Adrenal gland (tissue), 12 donors: Measurements from ENCODE around the gene CAMTA1. TPM values are rescaled to one million over a fixed set of nuclear protein-coding genes. Genes with fewer than 3 reads are reported as not detected.
A peak's percentile ranks its signal among the peaks of the same experiment; 100 is the strongest.

ENCODE experiments used
- DNase-seq, 7 donors: peaks; one replicate each; pipeline ENCODE4 v3.0.0-alpha.2; 2019 to 2020
- H3K27ac ChIP-seq, 5 donors: fragments of 200-600 bp; sonication (generic) in 4 of 5; 1 replicate in 3 of 5; 2 replicates in 2 of 5; pipeline versions ENCODE4 v1.5.1 to v1.8.0; 2016 to 2020; ENCODE audit warnings: mild to moderate bottlenecking in 1 of 5
- H3K27me3 ChIP-seq: fragments of 200-600 bp; 2 replicates; pipeline ENCODE4 v1.8.0; 2021
- H3K36me3 ChIP-seq, 2 donors: fragments of 200-600 bp; replicated peaks in 1 of 2; 1 replicate in 1 of 2; 2 replicates in 1 of 2; pipeline versions ENCODE4 v1.5.1 to v1.8.0; 2018 to 2022
- H3K4me1 ChIP-seq, 2 donors: fragments of 200-600 bp; replicated peaks in 1 of 2; 1 replicate in 1 of 2; 2 replicates in 1 of 2; pipeline versions ENCODE4 v1.5.1 to v1.8.0; 2018 to 2021
- H3K4me3 ChIP-seq, 4 donors: fragments of 200-600 bp; sonication (generic) in 3 of 4; one replicate each; pipeline ENCODE4 v1.5.1; 2016 to 2018
- H3K9me3 ChIP-seq, 3 donors: fragments of 200-600 bp; sonication (generic) in 1 of 3; replicated peaks in 1 of 3; 1 replicate in 2 of 3; 2 replicates in 1 of 3; pipeline versions ENCODE4 v1.5.1 to v1.8.0; 2016 to 2021
- CTCF ChIP-seq, 6 experiments: fragments of 450-650 bp in 4 of 6; fragments of 200-600 bp in 2 of 6; sonication (generic) in 1 of 6; IDR thresholded peaks; 1 replicate in 5 of 6; 2 replicates in 1 of 6; pipeline versions ENCODE4 v1.5.1 to v1.8.0; 2016 to 2021; ENCODE audit warnings: antibody characterized with exemption in 6 of 6, mild to moderate bottlenecking in 2 of 6, moderate library complexity in 1 of 6
- POLR2A ChIP-seq, 2 donors: fragments of 450-650 bp; IDR thresholded peaks; one replicate each; pipeline ENCODE4 v1.6.1; 2017; ENCODE audit warnings: antibody characterized with exemption in 2 of 2, mild to moderate bottlenecking in 2 of 2, moderate library complexity in 1 of 2
- WGBS, 4 donors: extraction: QIAGEN DNeasy Blood & Tissue Kit in 2 of 4; methylation state at CpG; one replicate each; pipeline versions ENCODE4 v1.1.5 to v1.1.7; 2013 to 2017; 5-methylcytosine and 5-hydroxymethylcytosine counted together
- intact Hi-C, 2 donors: fragments of 100-400 bp; cut with DNase I; formaldehyde crosslinking; loops; one replicate each; pipeline versions ENCODE4 v1.14.1 to v1.15.0; 2022 to 2023
- polyA plus RNA-seq, 3 donors: library from polyadenylated mRNA; stranded (reverse); fragments of 200-250 nt in 2 of 3; fragments of 350-450 nt in 1 of 3; fragmentation: Illumina TruSeq in 1 of 3; extraction: RNeasy Lipid Tissue Mini Kit (QIAGEN cat#74804) in 1 of 3; gene quantifications; one replicate each; pipeline ENCODE4 v1.2.3, GENCODE V29; 2013 to 2014
- total RNA-seq, 9 donors: library from RNA; depleted of rRNA in 4 of 9; stranded (reverse); fragments of >200 nt in 4 of 9; fragments of 120-200 nt in 1 of 9; fragmentation: NEBNext Ultra II Directional in 1 of 9; extraction: Animal tissue kit (Norgen Biotek cat#: 25700) in 1 of 9; gene quantifications; one replicate each; pipeline versions ENCODE4 v1.1.0 to v1.2.4, GENCODE V29; 2013 to 2023
- donor health status: healthy with polysubstance abuse.
- donor health status: Bipolar disorder and iron deficiency.
- donor health status: DM: yes; HTN: yes; CAD: no.
- donor health status: DM: no; HTN: no; CAD: no.
- donor health status: DM: no; HTN: no; CAD: no.
- donor health status: DM: yes; HTN: yes; CAD: no.

The CAMTA1 gene
- total and polyA plus RNA-seq, 12 donors, result 62.9 to 141 (median 96.9) TPM

GRCh38 chr1:6811583-6811982, 26.3 kb downstream of the CAMTA1 start:
- no peaks in the 10 kb centered on the region for H3K27me3 ChIP-seq
- TF ChIP-seq CTCF (IDR thresholded peaks at IDR 0.05), result no peak
- no peak for TF ChIP-seq POLR2A (IDR thresholded peaks at IDR 0.05)
- H3K36me3 ChIP-seq, result no peaks in the 10 kb centered on the region
- DNase-seq, result peak in 6 of 7 donors; percentile 45 to 69 (median 62)
- peaks cover 2 to 27% of the 10 kb centered on the region in 2 donors for H3K4me1 ChIP-seq
- intact Hi-C loops, result no loop called here
- no peak overlapping the region for H3K4me3 ChIP-seq
- peak overlapping the region; percentile 1 to 77 (median 39) for H3K27ac ChIP-seq
- 37 to 58% (median 50%) methylated on average over 8 of the region's 8 CpGs for WGBS, 4 donors
- H3K9me3 ChIP-seq, result no peaks in the 10 kb centered on the region

- TF ChIP-seq POLR2A (IDR thresholded peaks at IDR 0.05) (no peak), CTCF (IDR thresholded peaks at IDR 0.05) (no peak)
- Histone ChIP-seq H3K27me3 (no peaks in the 10 kb centered on the region), H3K36me3 (no peaks in the 10 kb centered on the region), H3K4me3 (no peak overlapping the region), H3K4me1 (peaks cover 0 to 21% of the 10 kb centered on the region in 2 donors), H3K9me3 (no peaks in the 10 kb centered on the region), H3K27ac (no peak overlapping the region)
- no peak for DNase-seq
- intact Hi-C loops, result no loop called here
- 87 to 98% (median 88%) methylated on average over 1 of the region's 1 CpG for WGBS, 4 donors
These were observed 27.9 kb downstream of the CAMTA1 start for GRCh38 chr1:6813165-6813564.

- H3K4me1 ChIP-seq, result peaks cover 14 to 40% of the 10 kb centered on the region in 2 donors
- H3K36me3 ChIP-seq, result no peaks in the 10 kb centered on the region
- intact Hi-C loops, result no loop called here
- H3K27ac ChIP-seq, result no peak overlapping the region
- no peaks in the 10 kb centered on the region for H3K27me3 ChIP-seq
- TF ChIP-seq CTCF (IDR thresholded peaks at IDR 0.05), result no peak
- TF ChIP-seq POLR2A (IDR thresholded peaks at IDR 0.05), result no peak
- no peak for DNase-seq
- no peaks in the 10 kb centered on the region for H3K9me3 ChIP-seq
- 68 to 87% (median 78%) methylated on average over 2 of the region's 2 CpGs for WGBS, 4 donors
- H3K4me3 ChIP-seq, result no peak overlapping the region
These were observed 30.5 kb downstream of the CAMTA1 start for GRCh38 chr1:6815726-6816125.

- TF ChIP-seq POLR2A (IDR thresholded peaks at IDR 0.05) (no peak), CTCF (IDR thresholded peaks at IDR 0.05) (no peak)
- WGBS, 4 donors, result 64 to 74% (median 68%) methylated on average over 6 of the region's 6 CpGs
These were observed 34.2 kb downstream of the CAMTA1 start for GRCh38 chr1:6819246-6820040.

More at GRCh38 chr1:6819246-6820040, 34.2 kb downstream of the CAMTA1 start:
- DNase-seq, result peak in 1 of 7 donors; percentile 26
- H3K27ac ChIP-seq, result peak overlapping the region; percentile 66 to 86 (median 76)
- H3K36me3 ChIP-seq, result no peaks in the 10 kb centered on the region
- no peak overlapping the region for H3K4me3 ChIP-seq
- no peaks in the 10 kb centered on the region for H3K27me3 ChIP-seq
- H3K9me3 ChIP-seq, result no peaks in the 10 kb centered on the region
- intact Hi-C loops, result no loop called here
- H3K4me1 ChIP-seq, result peaks cover 28 to 56% of the 10 kb centered on the region in 2 donors
